OCI-LY1 (cell line): ENCODE measurements around the gene CHRNA9.
"Not testable (repeated sequence)": the region's sequence is repeated elsewhere in the genome, so short reads cannot be mapped to it uniquely, and the experiment has no call there.

ENCODE experiments used
- EZH2 ChIP-seq: fragments of 200-600 bp; sonication (generic), shearing (Covaris generic); IDR thresholded peaks from 2 replicates; pipeline ENCODE4 v1.8.0; 2017; ENCODE audit warnings: borderline replicate concordance, mixed run types, mild to moderate bottlenecking, antibody characterized with exemption, low read length, moderate library complexity, mixed read lengths
- TF ChIP-seq, protein P1 (sequence below): fragments of 200-600 bp; sonication (generic), shearing (Covaris generic); IDR thresholded peaks from 2 replicates; pipeline ENCODE4 v1.5.1; 2017; ENCODE audit warnings: mild to moderate bottlenecking, antibody characterized with exemption, low read length, moderate library complexity, mixed read lengths

DNA sequence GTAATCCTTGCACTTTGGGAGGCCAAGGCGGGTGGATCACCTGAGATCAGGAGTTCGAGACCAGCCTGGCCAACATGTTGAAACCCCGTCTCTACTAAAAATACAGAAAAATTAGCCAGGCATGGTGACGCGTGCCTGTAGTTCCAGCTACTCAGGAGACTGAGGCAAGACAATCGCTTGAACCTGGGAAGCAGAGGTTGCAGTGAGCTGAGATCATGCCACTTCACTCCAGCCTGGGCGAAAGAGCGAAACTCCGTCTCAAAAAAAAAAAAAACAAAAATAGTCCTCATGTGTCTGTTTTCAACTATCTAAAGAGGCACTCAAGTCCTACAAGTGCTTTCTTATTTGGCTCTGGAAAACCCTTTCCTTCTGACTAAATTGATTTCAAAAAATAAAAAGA lies 57.1 kb downstream of the CHRNA9 start:
- TF ChIP-seq, protein P1, sequence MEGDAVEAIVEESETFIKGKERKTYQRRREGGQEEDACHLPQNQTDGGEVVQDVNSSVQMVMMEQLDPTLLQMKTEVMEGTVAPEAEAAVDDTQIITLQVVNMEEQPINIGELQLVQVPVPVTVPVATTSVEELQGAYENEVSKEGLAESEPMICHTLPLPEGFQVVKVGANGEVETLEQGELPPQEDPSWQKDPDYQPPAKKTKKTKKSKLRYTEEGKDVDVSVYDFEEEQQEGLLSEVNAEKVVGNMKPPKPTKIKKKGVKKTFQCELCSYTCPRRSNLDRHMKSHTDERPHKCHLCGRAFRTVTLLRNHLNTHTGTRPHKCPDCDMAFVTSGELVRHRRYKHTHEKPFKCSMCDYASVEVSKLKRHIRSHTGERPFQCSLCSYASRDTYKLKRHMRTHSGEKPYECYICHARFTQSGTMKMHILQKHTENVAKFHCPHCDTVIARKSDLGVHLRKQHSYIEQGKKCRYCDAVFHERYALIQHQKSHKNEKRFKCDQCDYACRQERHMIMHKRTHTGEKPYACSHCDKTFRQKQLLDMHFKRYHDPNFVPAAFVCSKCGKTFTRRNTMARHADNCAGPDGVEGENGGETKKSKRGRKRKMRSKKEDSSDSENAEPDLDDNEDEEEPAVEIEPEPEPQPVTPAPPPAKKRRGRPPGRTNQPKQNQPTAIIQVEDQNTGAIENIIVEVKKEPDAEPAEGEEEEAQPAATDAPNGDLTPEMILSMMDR = not testable (repeated sequence)
- TF ChIP-seq EZH2 = not testable (repeated sequence)
